SK-N-SH (cell line): ENCODE data around the gene HIPK2.

ENCODE experiments used
- CHD2 ChIP-seq: fragments of 150-350 bp; IDR thresholded peaks from 2 replicates; pipeline ENCODE4 v1.6.1; 2018; ENCODE audit warnings: low read length; ENCODE audit not compliant: partially characterized antibody
- CTCF ChIP-seq: fragments of 200-600 bp; sonication (generic); IDR thresholded peaks from 2 replicates; pipeline ENCODE4 v1.6.1; 2017; ENCODE audit warnings: antibody characterized with exemption, mild to moderate bottlenecking, moderate library complexity
- FOXJ3 ChIP-seq: sonication (generic); formaldehyde crosslinking; IDR thresholded peaks from 2 replicates; pipeline ENCODE4 v1.5.1; 2020; ENCODE audit warnings: mild to moderate bottlenecking, missing genetic modification reagents
- GABPA ChIP-seq: IDR thresholded peaks from 2 replicates; pipeline ENCODE4 v1.4.0; 2012; ENCODE audit warnings: low read depth, mild to moderate bottlenecking
- MXI1 ChIP-seq: IDR thresholded peaks from 2 replicates; pipeline ENCODE4 v1.6.1; 2012; ENCODE audit warnings: mild to moderate bottlenecking, low read depth, low read length, improper control_type of control experiment
- NRF1 ChIP-seq: IDR thresholded peaks from 2 replicates; pipeline ENCODE4 v1.6.1; 2012; ENCODE audit warnings: low read depth, mild to moderate bottlenecking, low read length
- PBX3 ChIP-seq: IDR thresholded peaks from 2 replicates; pipeline ENCODE4; 2012
- POLR2AphosphoS5 ChIP-seq: IDR thresholded peaks from 2 replicates; pipeline ENCODE4 v1.6.1; 2012; ENCODE audit warnings: low read depth, low read length
- RAD21 ChIP-seq: IDR thresholded peaks from 2 replicates; pipeline ENCODE4 v1.6.1; 2012; ENCODE audit warnings: mild to moderate bottlenecking, low read length
- RFX5 ChIP-seq: IDR thresholded peaks from 2 replicates; pipeline ENCODE4 v1.6.1; 2012; ENCODE audit warnings: mild to moderate bottlenecking, improper control_type of control experiment, low read length
- TAF1 ChIP-seq: IDR thresholded peaks from 2 replicates; pipeline ENCODE4 v1.6.1; 2012; ENCODE audit warnings: low read depth, mild to moderate bottlenecking, low read length, moderate library complexity, borderline replicate concordance
- ZBTB33 ChIP-seq: IDR thresholded peaks from 2 replicates; pipeline ENCODE4 v1.4.0; 2012; ENCODE audit warnings: low read depth, borderline replicate concordance

- TF ChIP-seq NRF1 (no peak), RFX5 (no peak), CTCF (no peak), CHD2 (no peak), GABPA (no peak), POLR2AphosphoS5 (no peak), RAD21 (no peak), FOXJ3 (CRISPR knock-in tag) (no peak), MXI1 (no peak), TAF1 (no peak), ZBTB33 (no peak), PBX3 (no peak)
Observed at GRCh38 chr7:139614886-139615285, 162.9 kb downstream of the HIPK2 start.
